ENCODE measurements around the gene RBM39.
"Not testable (repeated sequence)": the region's sequence is repeated elsewhere in the genome, so short reads cannot be mapped to it uniquely, and the experiment has no call there.

Gene RBM39

GRCh38 chr20:35741892-35742740, at the start of gene RBM39:
Gene RBM39, minus strand, starts transcription at chr20:35742260. Its CDS starts 1,386 bp downstream, at chr20:35740874.
- DNase-seq (ENCODE audit: low read depth, low spot score) = peak; percentile 100

DNA sequence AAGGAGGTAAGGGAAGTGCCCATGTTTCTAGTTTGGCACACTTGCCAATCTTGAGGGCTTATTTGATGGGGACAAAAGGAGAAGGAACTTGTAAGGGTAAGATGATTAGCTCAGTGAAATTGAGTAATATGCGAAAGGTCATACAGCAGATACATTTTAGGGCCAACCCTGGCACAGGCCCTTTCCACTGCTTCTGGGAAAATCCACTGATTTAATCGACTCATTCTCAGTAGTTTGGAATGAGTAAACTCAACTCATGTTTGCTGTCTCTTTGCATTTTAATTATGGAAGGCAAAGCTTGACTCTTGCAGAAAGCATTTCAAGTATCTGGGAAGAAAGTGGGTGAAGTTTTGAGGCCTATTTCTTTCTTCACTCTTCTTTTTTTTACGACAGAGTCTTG, 49.8 kb upstream of the RBM39 start:
- DNase-seq (ENCODE audit: low read depth, low spot score) = peak; percentile 85

DNA sequence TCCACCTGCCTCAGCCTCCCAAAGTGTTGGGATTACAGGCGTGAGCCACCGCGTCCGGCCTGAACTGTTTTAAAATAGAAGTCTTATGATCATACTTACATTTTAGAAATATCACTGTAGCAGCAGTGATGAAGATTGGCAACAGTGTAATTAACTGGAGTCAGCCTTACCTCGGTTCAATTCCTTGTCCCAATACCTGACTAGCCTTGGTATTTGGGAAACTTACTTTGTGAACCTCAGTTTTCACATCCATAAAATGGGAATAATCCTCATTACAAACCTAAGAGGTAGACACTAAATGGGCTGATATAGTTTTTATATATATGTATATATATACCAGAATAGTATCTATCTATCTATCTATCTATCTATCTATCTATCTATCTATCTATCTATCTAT, 49.0 kb upstream of the RBM39 start:
- no peak for DNase-seq (ENCODE audit: low read depth, low spot score)

- no peak for DNase-seq (ENCODE audit: low read depth, low spot score)
Observed at GRCh38 chr20:35788796-35789195, 46.7 kb upstream of the RBM39 start.

GRCh38 chr20:35785541-35785940, 43.5 kb upstream of the RBM39 start:
- not testable (repeated sequence) for DNase-seq (ENCODE audit: low read depth, low spot score)

- DNase-seq (ENCODE audit: low read depth, low spot score) = not testable (repeated sequence)
Observed at GRCh38 chr20:35783811-35784210, 41.8 kb upstream of the RBM39 start.

DNA sequence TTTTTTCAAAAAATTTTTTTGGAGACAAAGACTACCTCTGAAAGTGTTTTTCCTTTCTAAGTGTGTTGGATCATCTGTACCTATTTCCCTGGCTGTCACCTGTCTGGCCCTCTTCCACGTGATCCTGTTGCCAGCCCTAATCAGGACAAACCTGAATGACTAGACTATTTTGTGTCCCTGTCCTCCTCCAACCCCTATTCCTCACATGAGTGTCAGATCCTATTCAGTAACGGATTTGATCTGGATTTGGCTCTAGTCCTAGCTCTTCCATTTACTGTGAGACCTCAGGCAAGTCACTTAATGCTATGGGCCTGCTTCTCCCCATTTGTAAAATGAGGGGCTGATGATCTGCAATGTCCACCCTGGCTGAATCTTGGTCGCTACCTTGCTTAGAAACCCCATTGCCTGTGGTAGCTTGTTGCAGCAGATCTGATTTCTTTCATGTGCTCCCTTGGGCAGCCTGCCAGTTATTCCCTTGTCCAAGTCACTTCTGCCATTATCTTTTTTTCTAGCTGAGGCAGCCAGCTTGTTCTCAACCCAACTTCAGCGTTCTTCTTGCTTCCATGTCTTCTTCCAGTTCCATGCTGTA, 34.5 kb upstream of the RBM39 start:
- DNase-seq (ENCODE audit: low read depth, low spot score) = peak; percentile 49

GRCh38 chr20:35774391-35774790, 32.3 kb upstream of the RBM39 start:
- DNase-seq (ENCODE audit: low read depth, low spot score) = no peak

DNA sequence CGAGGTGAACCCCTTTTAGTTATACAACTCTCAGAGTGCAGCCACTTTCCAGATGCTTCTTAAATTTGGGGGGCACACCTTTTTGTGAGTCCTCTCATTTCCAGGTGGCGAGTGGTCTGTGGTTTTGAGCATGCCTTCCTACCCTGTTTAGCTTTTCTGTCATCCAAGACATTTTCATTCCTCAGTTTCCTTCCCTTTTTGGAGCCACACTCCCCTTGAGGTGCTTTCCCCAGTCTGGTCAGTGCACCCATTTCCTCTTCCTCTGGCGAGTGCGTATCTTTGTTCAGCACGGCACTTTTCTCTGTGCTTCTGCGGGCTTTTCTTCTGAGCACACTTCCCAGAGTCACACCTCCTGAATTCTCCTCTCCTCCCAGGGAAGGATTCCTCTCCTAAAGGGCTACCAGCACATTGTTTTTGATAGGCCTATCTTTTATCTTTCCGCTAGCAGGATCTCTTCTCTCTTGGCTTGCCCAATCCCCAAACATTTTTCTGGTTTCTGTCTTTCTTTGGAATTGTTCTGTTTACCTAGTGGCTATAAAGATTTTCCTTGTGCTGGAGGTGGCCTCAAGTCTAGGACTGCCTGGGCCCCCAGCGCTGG, 31.2 kb upstream of the RBM39 start:
- peak; percentile 26 for DNase-seq (ENCODE audit: low read depth, low spot score)

DNA sequence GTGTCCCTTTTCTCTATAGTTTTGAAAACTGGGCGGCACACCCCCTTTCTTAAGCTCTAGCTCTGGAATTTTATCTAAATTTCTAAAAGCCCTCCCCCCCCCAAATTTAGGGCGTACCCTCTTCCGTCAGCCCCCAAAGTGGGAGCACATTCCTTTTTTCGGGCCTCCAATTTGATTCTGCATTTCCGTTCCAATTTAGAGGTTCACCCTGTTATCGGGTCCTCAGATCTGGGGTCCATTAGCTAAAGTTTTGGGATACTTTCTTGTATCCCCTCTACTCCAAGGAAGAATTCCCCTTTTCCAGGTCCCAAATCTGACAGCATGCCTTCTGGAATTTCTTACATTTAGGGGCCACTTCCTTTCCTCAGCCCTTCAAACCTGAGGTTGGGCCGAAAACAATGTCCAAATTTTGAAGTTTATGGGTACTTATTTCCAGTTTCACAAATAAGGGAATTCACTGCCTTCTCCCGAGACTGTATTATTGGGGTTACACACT, 30.6 kb upstream of the RBM39 start:
- no peak for DNase-seq (ENCODE audit: low read depth, low spot score)

DNA sequence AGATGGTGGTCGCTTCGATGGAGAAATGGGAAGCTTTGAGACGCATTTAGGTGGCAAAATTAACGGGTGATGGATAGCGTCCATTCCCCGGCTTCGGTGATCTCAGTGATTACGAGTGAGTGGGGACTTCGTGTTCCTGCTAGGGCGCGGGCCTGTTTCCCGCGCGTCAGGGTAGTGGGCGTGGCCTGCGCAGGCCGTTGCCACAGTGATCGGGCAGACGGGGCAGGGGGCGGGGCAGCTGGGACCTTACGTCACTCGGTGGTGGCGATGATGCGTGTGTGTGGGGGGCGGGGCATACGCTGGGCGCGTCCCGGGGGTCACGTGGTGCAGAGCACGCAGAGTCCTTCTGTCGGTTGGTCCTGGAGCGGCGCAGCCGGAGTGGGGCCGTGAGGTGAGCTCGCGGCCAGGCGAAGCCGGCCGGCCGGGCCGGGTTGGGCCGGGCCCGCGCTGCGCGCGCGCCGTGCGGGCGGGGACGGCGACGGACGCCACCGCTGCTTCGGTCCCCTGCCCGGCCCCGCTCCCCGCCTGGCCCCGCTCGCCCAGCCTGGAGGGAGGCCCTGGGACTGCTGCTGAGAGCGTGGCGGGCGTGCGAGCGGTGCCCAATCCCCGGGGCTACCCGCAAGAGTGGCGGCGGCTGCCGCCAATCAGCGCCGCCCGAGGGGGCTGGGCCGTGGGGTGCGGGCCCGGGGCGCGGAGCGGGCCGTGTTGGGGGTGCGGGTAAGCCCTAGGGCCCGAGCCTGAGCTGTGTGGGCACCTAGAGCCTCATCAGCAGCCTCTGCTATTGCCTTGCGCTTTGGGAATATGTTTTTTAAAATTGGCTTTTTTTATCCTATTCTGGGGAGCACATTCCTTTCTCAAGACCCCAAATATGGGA, 29.9 kb upstream of the RBM39 start, which contains the start of gene PHF20:
Gene PHF20 (plus strand): TSS at position 327 of the 874 bp plus-strand sequence. CDS start 29,508 bp downstream, outside the sequence.
- DNase-seq (ENCODE audit: low read depth, low spot score) = peak; percentile 99

GRCh38 chr20:35771367-35771688, 29.3 kb upstream of the RBM39 start:
- no peak for DNase-seq (ENCODE audit: low read depth, low spot score)

DNA sequence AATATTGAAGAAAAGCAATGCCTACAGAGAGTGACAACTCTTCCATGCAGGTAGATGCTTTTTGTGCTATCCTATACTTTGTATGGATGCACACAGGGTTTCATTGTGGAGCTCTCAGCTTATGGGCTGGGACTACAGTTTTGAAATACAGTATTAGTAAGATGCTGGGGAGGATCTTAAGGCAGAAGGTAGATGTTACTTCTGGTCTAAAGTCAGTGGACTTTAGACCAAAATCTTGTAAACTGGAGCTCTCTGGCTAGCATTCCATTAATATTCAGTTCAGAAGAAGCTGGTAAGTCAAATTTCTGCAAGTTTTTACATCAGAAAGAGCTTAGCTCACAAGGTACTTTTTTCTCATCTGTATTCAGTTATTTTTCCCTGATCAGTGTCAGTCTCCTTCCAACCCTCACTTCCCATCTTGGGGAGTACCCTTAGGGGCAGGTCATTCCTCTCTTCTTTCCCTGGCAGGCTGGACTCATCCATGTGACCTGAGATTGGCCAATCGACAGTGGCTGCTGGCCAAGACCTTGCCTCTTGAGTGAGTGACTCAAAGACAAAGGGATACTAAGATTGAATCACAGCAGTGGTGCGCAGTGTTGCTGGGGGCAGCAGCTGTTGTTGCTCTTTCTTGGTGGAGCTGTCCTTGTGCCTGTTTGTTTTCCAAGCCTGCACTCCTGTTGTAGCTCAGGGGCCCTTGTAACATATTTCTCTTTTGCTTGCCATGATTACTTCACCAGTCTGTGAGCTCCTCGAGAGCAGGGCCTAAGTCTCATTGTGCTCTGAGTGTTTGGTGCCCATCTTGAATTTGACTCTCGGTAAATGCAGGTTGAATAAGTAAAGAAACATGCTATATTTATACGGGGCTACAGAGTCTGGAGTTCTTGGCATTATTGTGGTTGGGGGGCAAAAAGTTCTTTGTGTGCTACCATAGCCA, 26.9 kb upstream of the RBM39 start:
- DNase-seq (ENCODE audit: low read depth, low spot score) = peak; percentile 94

DNA sequence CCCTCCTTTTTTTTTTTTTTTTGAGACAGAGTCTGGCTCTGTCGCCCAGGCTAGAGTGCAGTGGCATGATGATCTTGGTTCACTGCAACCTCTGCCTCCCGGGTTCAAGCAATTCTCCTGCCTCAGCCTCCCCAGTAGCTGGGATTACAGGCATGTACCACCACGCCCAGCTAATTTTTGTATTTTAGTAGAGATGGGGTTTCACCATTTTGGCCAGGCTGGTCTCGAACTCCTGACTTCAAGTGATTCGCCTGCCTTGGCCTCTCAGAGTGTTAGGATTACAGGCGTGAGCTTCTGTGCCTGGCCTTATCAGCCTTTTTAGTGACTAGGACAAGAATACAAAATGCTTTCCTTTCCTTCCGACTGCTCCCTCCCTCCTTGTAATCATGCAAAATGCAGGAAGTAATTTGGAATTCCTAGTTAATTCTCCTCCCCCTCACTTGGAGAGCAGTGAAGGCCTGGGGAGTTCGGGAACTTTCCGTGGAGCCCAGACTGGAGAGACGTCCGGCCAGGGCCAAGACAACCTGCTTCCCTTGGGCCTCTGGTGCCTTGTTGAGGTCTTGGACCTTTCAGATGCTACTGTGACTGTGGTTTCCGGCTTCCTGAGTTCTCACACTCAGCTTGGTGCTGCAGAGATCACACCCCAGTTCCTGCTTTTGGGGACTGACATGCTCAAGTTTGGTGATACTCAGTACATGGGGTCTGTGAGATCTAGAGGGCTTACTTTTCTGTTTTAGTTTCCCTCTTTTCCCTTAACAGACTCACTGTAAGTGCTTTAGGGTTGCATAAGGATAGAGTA, 25.8 kb upstream of the RBM39 start:
- DNase-seq (ENCODE audit: low read depth, low spot score) = no peak

GRCh38 chr20:35766843-35767242, 24.8 kb upstream of the RBM39 start:
- no peak for DNase-seq (ENCODE audit: low read depth, low spot score)

DNA sequence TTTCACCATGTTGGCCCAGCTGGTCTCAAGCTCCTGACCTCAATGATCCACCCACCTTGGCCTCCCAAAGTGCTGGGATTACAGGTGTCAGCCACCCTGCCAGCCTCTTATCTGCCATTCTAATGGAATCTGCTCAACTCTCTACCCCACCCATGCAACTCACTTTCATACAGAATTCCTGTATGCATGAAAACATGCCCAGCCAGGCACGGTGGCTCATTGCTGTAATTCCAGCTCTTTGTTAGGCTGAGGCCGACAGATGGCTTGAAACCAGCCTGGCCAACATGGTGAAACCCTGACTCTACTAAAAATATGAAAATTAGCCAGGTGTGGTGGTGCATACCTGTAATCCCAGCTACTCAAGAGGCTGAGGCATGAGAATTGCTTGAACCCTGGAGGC, 22.9 kb upstream of the RBM39 start:
- DNase-seq (ENCODE audit: low read depth, low spot score) = not testable (repeated sequence)

DNA sequence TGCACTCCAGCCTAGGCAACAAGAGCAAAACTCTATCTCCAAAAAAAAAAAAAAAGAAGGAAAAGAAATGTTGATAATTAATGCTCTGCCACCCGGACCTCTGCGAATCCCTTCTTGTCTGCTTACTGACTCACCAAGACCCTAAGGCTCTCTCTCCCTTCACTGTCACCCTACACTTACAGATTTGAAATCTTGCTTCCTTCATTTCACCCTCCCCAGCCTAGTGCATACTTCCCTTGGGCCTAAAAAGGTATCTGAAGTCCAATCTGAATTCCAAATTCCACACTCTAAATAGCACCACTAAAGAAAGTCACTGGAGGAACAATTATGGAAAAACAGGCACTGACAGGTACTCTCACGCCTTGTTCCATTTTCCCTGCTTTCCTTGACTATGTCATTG, 20.4 kb upstream of the RBM39 start:
- no peak for DNase-seq (ENCODE audit: low read depth, low spot score)

GRCh38 chr20:35761548-35761947, 19.5 kb upstream of the RBM39 start:
- not testable (repeated sequence) for DNase-seq (ENCODE audit: low read depth, low spot score)

GRCh38 chr20:35757098-35757705, 15.1 kb upstream of the RBM39 start:
- DNase-seq (ENCODE audit: low read depth, low spot score) = no peak
